Inferior parietal cortex (tissue), 1 donor: Measurements from ENCODE around the gene ATE1.
A peak's percentile ranks its signal among the peaks of the same experiment; 100 is the strongest.
"Not testable (repeated sequence)": the region's sequence is repeated elsewhere in the genome, so short reads cannot be mapped to it uniquely, and the experiment has no call there.

Experiments
- DNase-seq: peaks from one replicate; pipeline ENCODE4 v3.0.0-alpha.2; 2016; ENCODE audit errors: extremely low spot score

ATE1 gene

DNA sequence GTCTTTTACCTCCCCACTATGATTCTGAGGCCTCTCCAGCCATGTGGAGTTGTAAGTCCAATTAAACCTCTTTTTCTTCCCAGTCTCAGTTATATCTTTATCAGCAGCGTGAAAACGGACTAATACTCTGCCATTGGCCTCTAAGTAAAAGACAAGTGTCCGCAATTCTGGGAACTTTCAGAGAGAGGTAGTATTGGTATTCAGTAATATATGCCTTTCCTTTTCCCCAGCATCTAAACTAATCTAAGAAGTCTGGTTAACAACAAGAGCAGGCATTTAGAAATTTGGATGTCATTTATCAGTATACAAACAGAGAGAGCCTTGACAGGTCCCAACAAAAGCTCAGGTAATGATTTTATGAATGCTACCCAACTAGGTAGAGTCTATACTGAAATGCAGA lies 95.2 kb downstream of the ATE1 start:
- DNase-seq = no peak

DNA sequence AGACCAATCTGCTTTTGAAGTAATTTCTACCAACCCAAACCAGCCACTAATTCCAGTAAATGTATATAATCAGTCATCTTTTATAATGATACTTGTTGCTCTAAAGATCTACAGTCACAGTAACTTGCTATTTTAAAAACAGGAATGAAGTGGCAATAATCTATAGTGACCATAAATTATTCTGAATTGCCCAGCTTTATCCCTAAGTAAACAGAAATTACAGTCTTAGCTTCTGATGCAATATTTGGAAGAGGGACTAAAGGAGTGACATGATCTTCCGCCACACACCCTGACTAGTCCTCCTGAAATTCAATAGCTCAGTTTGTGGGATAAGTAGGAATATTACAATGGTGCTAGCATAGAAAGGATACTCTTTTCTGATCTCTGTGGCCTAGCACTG lies 96.1 kb downstream of the ATE1 start:
- no peak for DNase-seq

DNA sequence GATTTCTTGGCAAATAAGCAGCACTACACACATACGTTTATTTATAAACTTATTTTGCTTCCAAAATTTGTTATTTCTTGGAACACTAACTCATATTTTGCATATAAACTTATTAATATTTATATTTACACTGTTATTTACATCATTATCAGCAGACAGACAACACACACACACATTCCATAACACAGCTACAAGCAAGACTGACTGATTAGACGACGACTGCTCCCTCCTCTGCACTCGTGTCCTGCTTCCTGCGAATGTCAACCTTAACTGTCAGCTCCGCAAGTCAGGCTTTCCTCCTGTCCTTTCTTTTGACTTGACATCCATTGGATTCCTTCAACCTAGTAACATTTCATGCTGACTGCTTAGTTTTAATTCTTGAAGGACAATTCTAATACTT lies 96.6 kb downstream of the ATE1 start:
- no peak for DNase-seq

GRCh38 chr10:121830101-121830500 lies 97.7 kb downstream of the ATE1 start:
- DNase-seq = no peak

DNA sequence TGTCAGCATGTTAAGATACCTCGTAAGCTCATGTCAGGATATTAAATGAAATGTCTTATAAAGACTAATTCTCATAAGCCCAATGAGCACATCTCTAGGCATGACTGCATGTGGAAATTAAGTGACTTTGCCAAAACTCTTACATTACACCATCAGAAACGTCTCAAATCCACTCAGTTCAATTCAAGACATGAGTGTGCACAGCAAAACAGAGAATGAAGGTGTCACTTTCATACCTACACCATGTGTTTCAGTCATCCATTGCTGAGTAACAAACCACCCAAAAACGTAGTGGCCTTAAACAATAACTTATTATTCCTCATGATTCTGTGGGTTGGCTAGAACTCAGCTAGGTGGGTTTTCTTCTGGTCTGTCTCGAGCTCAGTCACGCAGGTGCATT lies 99.8 kb downstream of the ATE1 start:
- no peak for DNase-seq

GRCh38 chr10:121826773-121827172 lies 101.1 kb downstream of the ATE1 start:
- DNase-seq = not testable (repeated sequence)

DNA sequence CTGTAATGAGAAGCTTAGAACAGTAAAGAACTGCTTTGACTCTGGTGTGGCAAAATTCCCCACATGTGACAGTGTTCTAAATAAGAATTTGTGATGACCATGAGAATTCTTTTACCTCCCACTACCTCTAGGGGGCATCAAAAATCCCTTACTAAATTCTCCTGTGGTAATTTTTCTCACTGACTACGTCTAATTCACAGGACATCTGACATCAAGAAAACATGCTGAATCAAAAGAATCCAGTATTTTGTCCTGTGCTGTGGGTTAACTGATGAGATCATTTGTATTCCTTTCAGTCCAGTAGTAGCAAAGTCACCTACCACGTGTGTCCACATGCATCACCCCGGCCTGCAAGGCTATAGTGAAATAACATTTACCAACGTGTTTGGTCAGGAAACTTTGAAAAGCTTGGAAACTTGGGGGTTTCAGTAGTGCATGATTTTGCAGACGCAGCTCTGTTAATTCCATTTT lies 103.8 kb downstream of the ATE1 start:
- peak; percentile 66 for DNase-seq

GRCh38 chr10:121822724-121823123 lies 105.1 kb downstream of the ATE1 start:
- no peak for DNase-seq

DNA sequence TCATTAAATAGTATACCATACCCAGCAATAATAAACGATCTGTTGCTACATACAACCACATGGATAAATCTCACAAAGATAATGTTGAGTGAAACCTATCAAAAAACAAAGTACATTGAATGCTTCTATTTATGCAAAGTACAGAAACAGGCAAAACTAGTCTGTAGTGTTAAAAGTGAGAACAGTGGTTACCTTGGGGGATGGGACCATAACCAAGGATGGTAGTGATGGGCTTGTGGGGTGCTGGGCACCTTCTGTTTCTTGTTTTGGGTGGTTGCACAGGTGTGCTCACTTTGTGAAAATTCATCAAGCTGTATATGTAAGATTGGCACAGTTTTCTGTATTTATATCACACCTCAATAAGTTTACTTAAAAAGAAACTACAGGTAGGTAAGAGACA lies 105.7 kb downstream of the ATE1 start:
- no peak for DNase-seq

GRCh38 chr10:121819049-121819448 lies 108.8 kb downstream of the ATE1 start:
- no peak for DNase-seq

- DNase-seq = no peak
Observed at GRCh38 chr10:121818599-121818998, 109.2 kb downstream of the ATE1 start.

GRCh38 chr10:121816197-121816596 lies 111.6 kb downstream of the ATE1 start:
- no peak for DNase-seq

DNA sequence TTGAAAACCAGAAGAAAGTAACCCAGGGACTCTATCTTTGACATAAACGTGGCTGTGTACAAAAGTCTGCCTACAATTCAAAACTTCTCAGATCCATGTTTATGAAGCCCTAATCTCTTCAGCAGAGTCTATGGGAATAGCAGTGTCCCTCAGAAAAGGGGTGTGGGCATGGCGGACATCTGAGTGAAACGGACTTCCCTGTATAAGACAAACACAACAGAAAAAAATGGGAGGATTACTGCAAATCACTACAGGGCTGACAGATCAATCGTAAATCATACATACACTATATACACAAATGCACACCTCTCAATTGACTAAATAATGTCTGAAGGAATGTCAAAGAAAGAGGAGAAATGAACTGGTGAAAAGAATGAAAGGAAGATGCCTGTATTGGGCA lies 114.0 kb downstream of the ATE1 start:
- no peak for DNase-seq

GRCh38 chr10:121813211-121813815 lies 114.5 kb downstream of the ATE1 start:
- no peak for DNase-seq

DNA sequence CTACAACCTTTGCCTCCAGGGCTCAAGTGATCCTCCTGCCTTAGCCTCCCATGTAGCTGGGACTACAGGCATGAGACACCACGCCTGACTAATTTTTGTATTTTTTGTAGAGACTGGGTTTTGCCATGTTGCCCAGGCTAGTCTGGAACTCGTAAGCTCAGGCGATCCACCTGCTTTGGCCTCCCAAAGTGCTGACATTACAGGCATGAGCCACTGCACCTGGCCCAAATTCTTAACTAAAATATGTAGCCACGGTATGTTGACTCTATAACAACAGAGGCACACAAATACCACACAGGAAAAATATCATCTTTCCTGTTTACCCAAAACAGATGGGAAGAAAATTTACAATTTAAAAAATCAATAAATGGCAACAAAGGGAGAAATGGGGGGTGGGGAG lies 115.8 kb downstream of the ATE1 start:
- DNase-seq = no peak

DNA sequence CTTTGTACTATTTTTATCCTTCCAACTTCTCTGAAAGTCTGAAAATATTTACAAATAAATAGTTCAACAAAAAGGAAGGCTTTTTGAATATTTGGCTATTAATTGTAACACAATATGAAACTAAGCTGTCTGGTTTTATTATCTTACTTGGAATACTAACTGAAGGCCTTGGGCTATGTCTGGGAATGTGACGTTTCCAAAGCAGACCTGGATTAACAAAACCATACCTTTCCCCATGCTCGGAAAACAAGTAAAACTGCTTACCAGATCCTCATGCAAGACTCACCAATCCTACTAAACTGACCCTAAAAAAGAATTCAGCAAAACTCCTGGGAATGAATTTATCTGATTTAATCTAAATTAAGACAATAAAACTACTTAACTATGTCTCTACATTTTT lies 116.4 kb downstream of the ATE1 start:
- no peak for DNase-seq

DNA sequence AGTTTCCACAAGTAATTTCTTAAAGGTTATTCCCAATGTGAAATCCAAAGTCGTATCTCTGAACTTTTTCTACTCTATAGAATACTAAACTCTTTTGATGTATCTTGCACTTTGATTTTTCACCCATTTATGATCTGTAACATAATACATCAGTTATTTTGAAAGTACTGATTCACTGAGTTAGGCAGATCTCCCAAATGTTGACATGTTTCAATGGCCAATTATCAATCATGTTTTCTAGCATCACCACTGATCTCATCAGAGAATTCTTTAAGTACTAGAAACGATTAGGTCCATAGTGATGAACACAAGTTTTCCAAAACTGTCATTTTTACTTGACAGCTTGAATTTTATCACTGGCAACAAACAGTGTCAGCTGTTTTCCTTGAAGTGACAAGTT lies 119.0 kb downstream of the ATE1 start:
- no peak for DNase-seq

DNA sequence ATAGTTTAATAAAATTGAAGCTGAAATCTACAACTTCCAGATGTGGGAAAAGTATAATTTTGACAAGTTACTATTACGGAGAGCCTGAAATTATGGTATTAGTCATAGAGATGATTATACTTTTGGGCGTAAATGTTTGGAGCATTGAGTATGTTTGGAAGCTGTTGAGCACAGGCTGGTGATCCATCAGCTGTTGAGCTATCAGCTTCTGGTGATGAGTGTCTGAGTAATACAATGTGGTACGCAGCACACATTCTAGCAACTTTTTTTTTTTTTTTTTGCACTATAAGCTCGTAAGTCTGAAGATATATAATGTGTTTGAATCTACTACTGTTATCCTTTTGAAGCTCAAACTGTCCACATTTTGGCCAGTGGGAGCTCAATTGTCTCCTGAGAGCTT lies 123.4 kb downstream of the ATE1 start:
- DNase-seq = no peak

DNA sequence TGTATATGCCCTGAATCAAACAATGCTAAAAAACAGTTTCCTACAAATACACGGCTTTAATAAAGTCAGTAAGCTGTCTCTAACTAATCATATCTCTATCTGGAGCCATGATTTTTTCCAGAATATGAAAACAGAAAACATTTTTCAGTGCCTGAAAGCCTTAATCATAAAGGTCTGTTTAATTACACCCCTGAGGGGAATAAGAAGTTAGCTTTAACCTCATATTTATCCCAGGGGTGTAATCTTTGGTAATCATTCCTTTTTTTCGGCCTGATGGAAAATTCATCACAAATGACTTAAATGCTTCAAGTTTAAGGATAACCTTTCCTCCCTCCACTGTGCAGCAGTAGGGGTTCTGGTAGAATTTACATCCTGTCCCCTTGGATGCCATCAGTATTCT lies 124.2 kb downstream of the ATE1 start:
- DNase-seq = no peak

DNA sequence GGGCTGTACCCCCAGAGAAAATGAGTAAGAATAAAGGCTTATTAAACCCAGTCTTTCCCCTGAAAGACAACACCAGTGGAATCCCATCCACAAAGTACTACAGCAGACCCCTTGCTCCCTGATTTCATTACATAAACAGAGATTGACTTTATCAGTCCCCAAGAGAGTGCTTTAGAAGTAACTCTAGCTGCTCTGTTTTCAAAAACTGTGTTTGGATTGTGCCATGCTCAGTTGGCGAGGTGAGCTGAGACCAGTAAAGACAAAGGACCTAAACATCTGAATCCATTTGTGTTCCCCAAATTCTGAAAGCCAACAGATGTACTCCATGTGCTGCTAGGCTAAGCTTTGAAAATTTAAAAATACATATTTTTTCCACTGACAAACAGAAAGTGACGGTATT lies 127.0 kb downstream of the ATE1 start:
- no peak for DNase-seq

DNA sequence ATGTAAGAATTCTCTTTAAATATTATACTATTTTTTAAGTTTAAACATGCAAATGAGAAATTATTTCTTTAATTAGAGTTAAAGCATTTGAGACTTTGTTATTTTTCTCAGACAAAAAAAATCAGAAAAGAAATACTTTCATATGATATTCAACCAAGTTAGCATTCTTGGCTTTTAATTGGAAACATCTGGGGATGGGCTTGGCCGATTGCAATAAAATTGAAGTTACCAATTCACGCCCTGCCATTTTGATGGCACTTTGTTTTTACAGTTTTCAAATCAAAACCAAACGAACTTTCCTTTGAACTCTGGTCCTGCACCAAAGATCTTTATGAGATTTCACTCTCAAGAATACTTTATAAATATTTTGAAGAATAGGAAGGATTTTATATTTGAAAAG lies 127.7 kb downstream of the ATE1 start:
- no peak for DNase-seq

GRCh38 chr10:121797490-121797889 lies 130.3 kb downstream of the ATE1 start:
- DNase-seq = no peak

DNA sequence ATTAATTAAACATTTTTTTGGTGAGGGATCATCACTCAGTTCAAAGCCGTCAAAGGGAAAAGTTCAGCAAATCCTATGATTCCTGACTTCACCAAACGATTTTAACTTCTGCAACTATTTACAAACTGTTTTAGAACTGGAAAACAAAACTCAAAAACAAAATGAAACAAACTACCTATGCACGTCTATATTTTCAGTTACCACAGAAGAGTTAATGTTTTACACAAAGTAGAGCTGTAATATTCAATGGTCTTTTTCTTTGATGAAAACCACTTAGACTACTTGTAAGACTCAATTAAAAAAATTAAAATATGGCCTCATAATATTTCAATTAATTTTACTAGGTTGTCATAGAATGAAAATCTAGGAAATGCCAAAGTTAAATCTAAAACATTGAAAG lies 131.5 kb downstream of the ATE1 start:
- no peak for DNase-seq

GRCh38 chr10:121792198-121792597 lies 135.6 kb downstream of the ATE1 start:
- no peak for DNase-seq
